Measurements from ENCODE around the gene PARD3B.

Gene PARD3B

DNA sequence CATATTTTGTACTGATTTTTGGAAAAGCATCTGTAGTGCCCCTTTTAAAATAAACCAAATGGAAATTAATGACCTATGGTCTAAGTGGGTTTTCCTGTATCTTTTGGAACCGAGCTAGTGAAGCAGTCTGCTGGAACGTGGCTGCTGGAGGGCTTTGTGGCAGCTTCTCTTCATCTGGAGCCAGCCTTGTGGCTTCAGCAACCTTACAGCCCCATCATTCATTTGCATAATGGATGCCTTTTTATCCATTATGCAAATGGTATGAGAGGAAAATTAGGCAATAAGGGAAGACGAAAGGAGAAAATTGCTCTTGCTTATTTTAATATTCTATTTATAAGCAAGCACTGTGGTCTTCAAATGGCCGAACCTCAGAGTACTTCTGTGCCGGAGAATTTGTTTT is 421.0 kb downstream of the PARD3B start:
- no peak for TF ChIP-seq CTCF (IDR thresholded peaks at IDR 0.05; ENCODE audit: insufficient read depth, low read length)
- no peak for TF ChIP-seq POLR2AphosphoS5 (IDR thresholded peaks at IDR 0.05; ENCODE audit: low read depth)
- no peak for TF ChIP-seq GABPA (IDR thresholded peaks at IDR 0.05; ENCODE audit: low read depth)
- TF ChIP-seq SPI1 (IDR thresholded peaks at IDR 0.05; ENCODE audit: borderline replicate concordance, low read depth): no peak
- no peak for TF ChIP-seq REST (IDR thresholded peaks at IDR 0.05; ENCODE audit: insufficient replicate concordance, low read depth)
- no peak overlapping the region for H3K4me3 ChIP-seq (replicated peaks; ENCODE audit: insufficient read depth, low read length)
- no peak for DNase-seq (ENCODE audit: low read depth in 1 of 2, low spot score in 1 of 2)
- no peaks in the 10 kb centered on the region for H3K27me3 ChIP-seq (ENCODE audit: insufficient read depth, poor library complexity, severe bottlenecking)
- no peak overlapping the region for H3K27ac ChIP-seq (replicated peaks)

DNA sequence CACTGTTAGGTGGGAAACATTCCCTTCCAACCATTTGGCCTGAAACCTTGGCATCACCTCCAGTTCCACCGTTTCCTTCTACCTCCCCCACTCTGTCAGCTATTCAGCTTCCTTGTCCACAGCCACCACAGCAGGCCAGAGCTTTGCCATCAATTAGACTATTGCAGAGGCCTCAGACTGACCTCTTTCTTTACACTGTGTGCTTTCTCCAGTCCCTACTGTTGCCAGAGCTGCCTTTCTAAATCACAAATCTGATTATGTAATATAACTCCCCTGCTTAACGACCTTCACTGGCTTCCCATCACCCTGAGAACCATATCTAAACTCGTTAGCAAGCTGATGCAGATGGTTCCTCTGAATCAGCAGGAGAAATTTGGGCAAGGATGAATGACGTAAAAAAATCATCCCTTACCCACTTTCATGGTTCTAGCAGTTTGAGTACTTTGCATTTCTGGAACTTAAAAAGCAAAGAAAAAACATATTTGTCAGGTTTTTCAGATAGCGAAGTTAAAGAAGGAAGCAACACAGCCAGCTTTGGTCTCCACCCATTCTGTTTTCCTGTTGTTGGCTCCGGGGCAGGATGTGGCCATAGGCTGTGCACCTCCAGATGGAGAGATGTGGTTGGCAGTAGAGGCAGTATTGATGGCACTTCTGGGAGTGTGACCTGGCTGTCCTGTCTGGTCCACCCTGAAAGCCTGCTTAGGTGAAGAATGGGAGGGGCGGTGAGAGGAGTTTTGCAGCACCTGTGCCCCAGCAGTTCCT is 422.1 kb downstream of the PARD3B start:
- TF ChIP-seq REST (IDR thresholded peaks at IDR 0.05; ENCODE audit: insufficient replicate concordance, low read depth) (no peak), POLR2AphosphoS5 (IDR thresholded peaks at IDR 0.05; ENCODE audit: low read depth) (no peak), SPI1 (IDR thresholded peaks at IDR 0.05; ENCODE audit: borderline replicate concordance, low read depth) (no peak), CTCF (IDR thresholded peaks at IDR 0.05; ENCODE audit: insufficient read depth, low read length) (no peak), GABPA (IDR thresholded peaks at IDR 0.05; ENCODE audit: low read depth) (no peak)
- no peak overlapping the region for H3K4me3 ChIP-seq (replicated peaks; ENCODE audit: insufficient read depth, low read length)
- no peaks in the 10 kb centered on the region for H3K27me3 ChIP-seq (ENCODE audit: insufficient read depth, poor library complexity, severe bottlenecking)
- H3K27ac ChIP-seq (replicated peaks): no peak overlapping the region
- DNase-seq (ENCODE audit: low read depth in 1 of 2, low spot score in 1 of 2): no peak

DNA sequence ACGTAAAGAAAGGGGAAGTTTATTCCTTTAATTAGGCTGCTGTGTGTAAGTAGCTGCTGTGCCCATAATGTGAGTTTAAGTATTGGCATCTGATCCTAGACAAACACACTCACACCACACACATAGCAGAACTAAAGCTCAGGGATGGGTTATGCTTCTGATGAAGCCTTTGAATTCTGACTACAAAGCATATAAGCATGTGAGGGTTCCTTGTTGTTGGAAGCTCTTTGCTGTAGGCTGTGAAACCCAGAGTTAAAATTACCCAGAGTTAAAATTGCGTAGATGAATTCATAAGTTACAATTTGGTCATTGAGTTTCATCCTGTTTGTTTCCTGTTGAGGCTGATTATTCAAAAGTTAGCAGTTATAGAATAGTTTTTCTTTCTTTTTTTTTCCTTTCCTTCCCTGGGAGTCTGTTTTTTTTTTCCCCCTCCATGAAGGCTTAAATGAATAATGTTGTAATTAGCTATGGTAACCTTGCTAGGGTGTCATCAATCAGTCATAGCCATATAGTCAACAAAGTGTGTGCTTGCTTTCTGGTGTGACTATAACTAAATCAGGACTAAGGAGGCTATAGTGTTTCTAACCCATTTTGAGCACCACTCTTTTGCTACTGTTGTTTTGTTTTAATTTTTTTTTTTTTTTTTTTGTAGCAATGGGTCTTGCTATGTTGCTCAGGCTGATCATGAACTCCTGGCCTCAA is 426.1 kb downstream of the PARD3B start:
- Histone ChIP-seq H3K4me3 (replicated peaks; ENCODE audit: insufficient read depth, low read length) (no peak overlapping the region), H3K27me3 (ENCODE audit: insufficient read depth, poor library complexity, severe bottlenecking) (no peaks in the 10 kb centered on the region), H3K27ac (replicated peaks) (no peak overlapping the region)
- DNase-seq (ENCODE audit: low read depth in 1 of 2, low spot score in 1 of 2): no peak
- TF ChIP-seq CTCF (IDR thresholded peaks at IDR 0.05; ENCODE audit: insufficient read depth, low read length) (no peak), REST (IDR thresholded peaks at IDR 0.05; ENCODE audit: insufficient replicate concordance, low read depth) (no peak), SPI1 (IDR thresholded peaks at IDR 0.05; ENCODE audit: borderline replicate concordance, low read depth) (no peak), POLR2AphosphoS5 (IDR thresholded peaks at IDR 0.05; ENCODE audit: low read depth) (no peak), GABPA (IDR thresholded peaks at IDR 0.05; ENCODE audit: low read depth) (no peak)
